Right forelimb (tissue), 1 donor: Measurements from ENCODE around the gene ZNF236.
A peak's percentile ranks its signal among the peaks of the same experiment; 100 is the strongest.

ENCODE experiments used
- DNase-seq: peaks from one replicate; pipeline ENCODE4 v3.0.0-alpha.2; 2018

ZNF236 gene

GRCh38 chr18:76992226-76993084 lies 170.1 kb downstream of the ZNF236 start:
- peak; percentile 16 for DNase-seq

GRCh38 chr18:76993085-76993382 lies 170.7 kb downstream of the ZNF236 start:
- peak; percentile 16 for DNase-seq

GRCh38 chr18:76993573-76993972 lies 171.2 kb downstream of the ZNF236 start:
- no peak for DNase-seq

GRCh38 chr18:76994086-76994654 lies 171.8 kb downstream of the ZNF236 start:
- DNase-seq, result no peak

GRCh38 chr18:76995896-76996295 lies 173.5 kb downstream of the ZNF236 start:
- DNase-seq, result no peak

GRCh38 chr18:76996429-76996828 lies 174.1 kb downstream of the ZNF236 start:
- peak; percentile 27 for DNase-seq

GRCh38 chr18:76997951-76998808 lies 175.8 kb downstream of the ZNF236 start:
- DNase-seq, result peak; percentile 22

- DNase-seq, result peak; percentile 18
These were observed 176.7 kb downstream of the ZNF236 start for GRCh38 chr18:76999077-76999476.

GRCh38 chr18:77000527-77000926 lies 178.2 kb downstream of the ZNF236 start:
- DNase-seq, result peak; percentile 72

GRCh38 chr18:77001041-77001440 lies 178.7 kb downstream of the ZNF236 start:
- DNase-seq, result peak; percentile 38

GRCh38 chr18:77001979-77002378 lies 179.6 kb downstream of the ZNF236 start:
- peak; percentile 11 for DNase-seq

GRCh38 chr18:77002496-77002895 lies 180.1 kb downstream of the ZNF236 start:
- peak; percentile 16 for DNase-seq

GRCh38 chr18:77003316-77003715 lies 181.0 kb downstream of the ZNF236 start:
- DNase-seq, result no peak

- peak; percentile 38 for DNase-seq
These were observed 182.4 kb downstream of the ZNF236 start for GRCh38 chr18:77004555-77005380.

GRCh38 chr18:77005651-77006195 lies 183.4 kb downstream of the ZNF236 start:
- DNase-seq, result peak; percentile 26

GRCh38 chr18:77006305-77007175 lies 184.2 kb downstream of the ZNF236 start:
- peak; percentile 39 for DNase-seq

- DNase-seq, result peak; percentile 43
These were observed 184.9 kb downstream of the ZNF236 start for GRCh38 chr18:77007251-77007650.

GRCh38 chr18:77008006-77008405 lies 185.6 kb downstream of the ZNF236 start:
- DNase-seq, result peak; percentile 22

GRCh38 chr18:77008576-77009315 lies 186.4 kb downstream of the ZNF236 start:
- DNase-seq, result peak; percentile 44

- DNase-seq, result peak; percentile 35
These were observed 187.3 kb downstream of the ZNF236 start for GRCh38 chr18:77009675-77010074.

- DNase-seq, result peak; percentile 16
These were observed 189.8 kb downstream of the ZNF236 start for GRCh38 chr18:77012120-77012519.
